GM12891 (cell line): ENCODE data around the gene MYF5.

Experiments
- POLR2A ChIP-seq: IDR thresholded peaks from 2 replicates; pipeline ENCODE4 v1.6.1; 2011; ENCODE audit warnings: low read depth, low read length, control low read depth
- POLR2AphosphoS5 ChIP-seq: IDR thresholded peaks from 2 replicates; pipeline ENCODE4 v1.6.1; 2011; ENCODE audit warnings: low read depth, low read length, control low read depth
- TAF1 ChIP-seq: IDR thresholded peaks from 2 replicates; pipeline ENCODE4 v1.6.1; 2011; ENCODE audit warnings: low read depth, low read length, control low read depth

DNA sequence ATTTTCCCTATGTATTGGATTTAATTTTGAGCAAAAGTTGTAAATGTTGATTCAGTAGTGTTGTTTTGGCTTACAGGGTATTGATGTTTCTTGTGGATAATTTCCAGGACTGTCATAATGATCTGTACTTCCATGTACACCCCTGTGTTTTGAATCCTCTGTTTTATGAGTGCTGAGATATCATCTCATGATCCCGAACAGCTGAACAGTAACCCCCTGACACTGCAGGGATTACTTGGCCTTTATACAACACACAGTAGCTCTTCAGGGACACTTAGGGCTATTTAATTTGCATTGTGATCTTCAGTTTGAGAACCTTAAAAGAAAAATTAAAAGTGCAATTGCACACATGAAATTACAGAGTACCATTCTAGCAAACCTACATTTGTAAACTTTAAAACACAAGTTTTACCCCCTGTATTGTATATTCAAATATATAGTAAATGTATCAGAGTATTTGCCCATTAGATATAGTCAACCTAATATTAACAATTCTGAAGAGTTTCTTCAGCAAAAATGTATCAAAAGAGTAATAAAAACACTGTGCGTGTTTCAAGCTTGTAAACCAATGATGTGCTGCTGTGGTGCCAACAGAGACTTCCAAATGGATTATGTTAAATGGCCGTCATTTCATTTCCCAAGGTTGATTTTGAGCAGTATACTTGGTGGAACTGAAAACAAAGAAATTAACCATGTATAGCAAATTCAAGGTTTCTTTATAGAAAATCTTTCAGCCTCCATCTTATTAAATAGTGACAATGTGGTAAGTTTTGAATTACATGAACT, 37.2 kb upstream of the MYF5 start:
- no peak for TF ChIP-seq POLR2AphosphoS5
- TF ChIP-seq POLR2A: no peak
- TF ChIP-seq TAF1: no peak
